ENCODE data around the gene ERBB2.

Gene ERBB2

GRCh38 chr17:39726617-39727016 lies 26.8 kb downstream of the ERBB2 start:
- DNase-seq (ENCODE audit: low read depth): no peak

DNA sequence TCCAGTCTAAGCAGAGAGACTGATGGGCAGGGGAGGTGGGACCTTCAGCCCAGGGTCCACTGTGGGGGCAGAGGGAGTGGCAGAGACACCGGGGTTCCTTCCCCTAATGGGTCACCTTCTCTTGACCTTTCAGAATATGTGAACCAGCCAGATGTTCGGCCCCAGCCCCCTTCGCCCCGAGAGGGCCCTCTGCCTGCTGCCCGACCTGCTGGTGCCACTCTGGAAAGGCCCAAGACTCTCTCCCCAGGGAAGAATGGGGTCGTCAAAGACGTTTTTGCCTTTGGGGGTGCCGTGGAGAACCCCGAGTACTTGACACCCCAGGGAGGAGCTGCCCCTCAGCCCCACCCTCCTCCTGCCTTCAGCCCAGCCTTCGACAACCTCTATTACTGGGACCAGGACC lies 27.7 kb downstream of the ERBB2 start:
- no peak for DNase-seq (ENCODE audit: low read depth)

DNA sequence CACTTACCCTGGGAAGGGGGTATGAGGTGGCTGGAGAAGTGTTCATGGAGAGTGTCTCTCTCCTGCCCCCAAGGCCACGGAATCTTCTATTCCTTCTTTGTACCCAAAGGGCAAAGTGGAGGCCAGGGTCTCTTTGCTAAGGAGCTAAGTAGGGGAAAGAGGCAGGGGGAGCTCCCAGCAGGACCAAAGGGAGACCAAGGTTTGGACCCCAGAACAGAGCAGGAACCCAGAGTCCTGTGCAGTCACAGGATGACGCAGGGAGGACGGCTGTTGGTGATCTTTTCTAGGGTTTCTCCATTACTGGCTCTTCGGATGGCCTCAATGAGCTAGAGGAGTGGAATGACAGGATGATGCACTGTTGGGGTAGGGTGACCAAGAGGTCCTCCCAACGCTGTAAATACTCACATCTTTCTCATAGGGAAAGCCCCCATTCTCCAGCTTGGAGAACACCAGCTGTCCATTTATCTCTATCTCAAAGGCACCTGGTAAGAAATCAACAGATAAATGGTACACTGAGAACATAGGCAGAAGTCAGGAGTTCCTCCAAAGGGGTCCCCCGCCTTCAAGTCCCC lies 29.5 kb downstream of the ERBB2 start:
- no peak for DNase-seq (ENCODE audit: low read depth)

- DNase-seq (ENCODE audit: low read depth): peak; percentile 78
These were observed 30.4 kb downstream of the ERBB2 start, which contains the start of gene MIEN1 for GRCh38 chr17:39730095-39730921. Gene MIEN1, minus strand, starts transcription at chr17:39730532. Its CDS starts 37 bp downstream, at chr17:39730495.

DNA sequence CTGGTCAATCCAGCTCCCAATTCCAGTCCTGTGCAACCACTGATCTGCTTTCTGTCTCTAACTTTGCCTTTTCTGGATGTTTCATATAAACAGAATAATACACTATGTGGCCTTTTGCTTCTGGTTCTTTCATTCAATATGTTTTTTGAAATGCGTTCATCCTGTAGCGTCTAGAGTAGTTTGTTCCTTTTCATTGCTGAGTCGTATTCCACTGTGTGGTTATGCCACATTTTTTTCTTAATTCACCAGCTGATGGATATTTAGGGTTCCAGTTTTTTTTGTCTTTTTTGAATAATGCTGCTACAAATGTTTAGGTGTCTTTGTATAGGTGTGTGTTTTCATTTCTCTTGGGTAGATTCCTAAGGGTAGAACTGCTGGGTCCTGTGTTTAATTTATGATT lies 32.7 kb downstream of the ERBB2 start:
- DNase-seq (ENCODE audit: low read depth): no peak

GRCh38 chr17:39735882-39736281 lies 36.0 kb downstream of the ERBB2 start:
- no peak for DNase-seq (ENCODE audit: low read depth)

DNA sequence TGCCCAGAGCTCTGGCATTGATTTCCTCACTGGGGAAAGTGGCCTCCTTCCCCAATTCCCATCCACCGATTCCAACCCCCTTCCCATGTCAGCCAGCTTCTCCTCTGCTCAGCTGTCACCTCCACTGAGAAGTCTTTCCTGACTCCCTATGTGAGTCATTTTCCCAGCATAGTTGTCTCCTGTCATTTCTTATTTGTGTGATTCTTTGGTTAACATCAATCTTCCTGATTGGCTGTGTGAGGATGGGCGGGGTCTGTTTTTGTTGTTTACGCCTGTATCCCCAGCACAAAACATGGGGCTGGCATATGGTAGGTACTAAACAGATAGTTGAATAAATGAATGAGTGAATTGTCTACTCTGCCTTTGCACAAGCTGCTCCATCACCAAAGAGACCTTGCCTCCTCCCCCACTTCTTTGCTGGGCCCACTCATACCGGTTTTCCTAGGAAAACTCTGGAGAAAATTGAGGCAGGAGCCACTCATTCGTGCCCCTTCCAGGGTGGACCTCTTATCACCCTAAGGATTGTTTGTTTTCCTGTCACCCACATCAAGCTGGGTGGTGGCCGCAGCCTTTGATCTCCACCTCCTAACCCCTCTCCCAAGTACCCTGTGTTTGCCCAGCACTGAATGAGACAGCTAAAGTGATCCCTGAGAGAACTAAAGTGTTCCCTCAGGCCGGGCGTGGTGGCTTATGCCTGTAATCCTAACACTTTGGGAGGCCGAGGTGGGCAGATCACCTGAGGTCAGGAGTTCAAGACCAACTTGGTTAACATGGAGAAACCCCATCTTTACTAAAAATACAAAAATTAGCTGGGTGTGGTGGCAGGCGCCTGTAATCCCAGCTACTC lies 36.7 kb downstream of the ERBB2 start:
- DNase-seq (ENCODE audit: low read depth): no peak

DNA sequence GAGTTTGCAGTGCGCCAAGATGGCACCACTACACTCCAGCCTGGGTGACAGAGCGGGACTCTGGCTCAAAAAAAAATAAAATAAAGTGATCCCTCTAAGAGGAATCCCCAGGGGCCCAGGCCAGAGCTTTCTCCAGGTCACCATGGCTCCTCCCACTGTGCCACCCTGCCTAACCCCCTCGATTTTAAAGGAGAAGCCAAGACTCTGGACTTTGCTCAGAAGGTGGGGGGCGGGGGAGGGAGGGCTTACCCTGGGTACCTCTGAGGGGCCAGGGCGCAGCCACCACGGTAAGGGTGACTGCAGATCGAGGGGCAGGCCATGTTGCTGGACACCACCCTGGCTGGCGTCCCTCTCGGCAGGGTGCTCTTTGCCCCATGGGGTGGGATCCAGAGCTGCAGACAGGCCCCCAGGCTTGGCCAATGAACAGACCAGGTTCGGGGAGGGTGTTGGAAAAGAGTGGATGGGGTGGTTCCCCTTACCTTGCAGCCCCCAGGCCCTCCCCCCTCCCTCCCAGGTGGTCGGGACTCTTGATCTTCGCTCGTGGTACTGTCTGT lies 37.4 kb downstream of the ERBB2 start:
- no peak for DNase-seq (ENCODE audit: low read depth)

DNA sequence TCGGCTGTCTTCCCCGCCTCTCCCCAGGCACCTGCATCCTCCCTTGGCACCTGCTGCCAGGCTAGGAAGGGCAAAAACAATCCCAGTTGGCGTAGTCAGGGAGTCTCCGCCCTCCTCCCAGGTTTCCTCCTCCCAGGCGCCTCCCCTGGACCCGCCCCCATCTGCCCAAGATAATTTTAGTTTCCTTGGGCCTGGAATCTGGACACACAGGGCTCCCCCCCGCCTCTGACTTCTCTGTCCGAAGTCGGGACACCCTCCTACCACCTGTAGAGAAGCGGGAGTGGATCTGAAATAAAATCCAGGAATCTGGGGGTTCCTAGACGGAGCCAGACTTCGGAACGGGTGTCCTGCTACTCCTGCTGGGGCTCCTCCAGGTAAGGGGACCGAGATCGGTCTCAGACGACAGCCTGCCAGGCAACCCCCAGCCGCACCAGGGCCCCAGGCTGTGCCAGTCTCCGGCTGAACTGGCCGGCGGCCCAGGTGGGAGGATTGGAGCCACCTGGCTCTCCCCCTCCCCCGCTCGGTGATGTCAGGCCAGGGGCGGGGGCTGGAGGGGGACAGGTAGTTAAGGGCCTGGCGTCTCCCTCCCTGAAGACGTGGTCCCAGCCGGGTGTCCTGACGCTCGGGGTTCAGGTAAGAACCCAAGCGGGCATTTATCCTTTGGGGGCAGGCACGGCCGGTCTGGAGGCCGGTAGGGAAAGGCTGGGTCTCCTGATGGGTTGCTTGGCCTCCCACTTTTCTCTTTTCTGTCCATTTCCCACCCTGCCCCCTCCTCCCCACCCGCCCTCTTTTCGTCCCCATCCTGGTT lies 38.1 kb downstream of the ERBB2 start, which contains the start of gene GRB7:
Gene GRB7, plus strand, starts transcription at position 179 of the 808 bp plus-strand sequence. CDS start 4,364 bp downstream, outside the sequence.
- DNase-seq (ENCODE audit: low read depth): no peak

DNA sequence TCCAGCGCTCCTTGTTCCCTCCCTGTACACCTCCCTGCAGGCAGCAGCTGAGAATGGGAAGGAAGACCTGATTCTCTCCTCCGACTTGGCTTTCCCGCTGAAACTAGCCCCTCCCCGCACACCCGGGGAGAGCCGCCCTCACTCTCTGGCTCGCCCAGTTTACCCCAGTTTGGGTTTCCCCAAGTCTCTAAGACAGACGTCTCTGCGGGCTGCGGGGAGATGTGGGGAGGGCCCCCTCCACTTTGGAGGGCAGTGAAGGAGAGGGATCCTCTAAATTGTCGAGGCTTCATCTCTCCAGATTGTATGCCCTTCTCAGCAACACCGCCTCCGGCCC lies 38.7 kb downstream of the ERBB2 start:
- DNase-seq (ENCODE audit: low read depth): peak; percentile 37

DNA sequence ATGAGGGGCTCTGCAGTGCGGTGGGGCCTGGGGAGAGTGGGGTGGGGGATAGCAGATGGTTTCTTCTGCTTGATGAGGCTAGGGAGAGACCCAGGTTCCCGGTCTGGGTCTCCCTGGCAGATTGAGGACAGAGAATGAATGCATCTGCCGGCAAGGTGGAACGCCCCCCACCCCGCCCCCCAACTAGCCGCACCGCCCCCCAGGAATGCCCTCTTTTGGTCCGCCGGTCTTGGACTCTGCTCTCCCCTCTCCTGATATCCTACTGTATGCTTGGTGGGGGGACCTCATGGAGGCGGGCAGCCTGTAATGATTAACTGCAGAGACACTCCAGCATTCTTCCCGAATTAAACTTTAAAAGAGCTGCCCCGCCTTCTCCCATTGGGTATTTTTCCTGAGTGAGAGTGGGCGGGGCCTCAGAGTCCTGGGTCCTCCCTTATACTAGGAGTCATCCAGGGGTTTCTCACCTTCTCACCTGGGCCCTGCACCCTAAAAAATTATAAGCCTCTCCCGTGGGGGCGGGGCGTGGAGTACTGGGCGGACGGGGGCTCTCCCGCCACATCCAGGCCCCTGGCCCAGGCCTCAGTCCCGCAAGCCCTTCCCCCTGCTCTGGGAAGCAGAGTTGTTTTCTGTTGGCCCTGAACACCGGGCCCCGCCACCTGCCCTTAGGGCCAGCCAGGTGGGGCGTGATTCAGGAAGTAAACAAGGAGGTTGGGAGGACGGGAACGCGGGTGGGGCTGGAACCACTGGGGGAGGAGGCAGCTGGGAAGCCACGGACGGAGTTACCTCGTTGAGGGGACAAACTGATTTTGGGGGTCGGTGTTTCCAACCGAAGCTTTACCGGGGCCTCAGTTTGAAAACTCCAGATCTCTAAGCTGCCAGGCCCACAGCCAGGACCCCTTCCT lies 39.4 kb downstream of the ERBB2 start:
- DNase-seq (ENCODE audit: low read depth): no peak

GRCh38 chr17:39739885-39740356 lies 40.1 kb downstream of the ERBB2 start:
- no peak for DNase-seq (ENCODE audit: low read depth)

- DNase-seq (ENCODE audit: low read depth): no peak
These were observed 40.7 kb downstream of the ERBB2 start for GRCh38 chr17:39740357-39741111.

DNA sequence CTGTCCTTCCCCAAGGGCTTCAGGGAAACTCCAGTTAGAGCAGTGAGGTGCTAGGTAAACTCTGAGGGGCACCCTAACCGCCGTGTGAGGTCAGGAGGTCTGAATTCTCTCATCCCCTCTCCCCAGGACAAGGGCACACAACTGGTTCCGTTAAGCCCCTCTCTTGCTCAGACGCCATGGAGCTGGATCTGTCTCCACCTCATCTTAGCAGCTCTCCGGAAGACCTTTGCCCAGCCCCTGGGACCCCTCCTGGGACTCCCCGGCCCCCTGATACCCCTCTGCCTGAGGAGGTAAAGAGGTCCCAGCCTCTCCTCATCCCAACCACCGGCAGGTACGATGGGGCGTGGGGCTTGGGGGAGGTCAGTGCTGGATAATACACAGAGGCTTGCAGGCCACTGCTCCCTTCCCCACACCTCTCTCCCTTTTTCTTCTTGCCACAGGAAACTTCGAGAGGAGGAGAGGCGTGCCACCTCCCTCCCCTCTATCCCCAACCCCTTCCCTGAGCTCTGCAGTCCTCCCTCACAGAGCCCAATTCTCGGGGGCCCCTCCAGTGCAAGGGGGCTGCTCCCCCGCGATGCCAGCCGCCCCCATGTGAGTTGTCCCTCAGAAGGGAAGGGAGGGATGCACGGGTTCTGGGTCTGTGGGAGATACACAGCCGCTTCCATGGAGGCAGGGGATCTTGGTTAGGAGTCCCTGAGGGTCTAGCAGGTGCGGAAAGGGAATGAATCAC lies 42.4 kb downstream of the ERBB2 start:
- no peak for DNase-seq (ENCODE audit: low read depth)

DNA sequence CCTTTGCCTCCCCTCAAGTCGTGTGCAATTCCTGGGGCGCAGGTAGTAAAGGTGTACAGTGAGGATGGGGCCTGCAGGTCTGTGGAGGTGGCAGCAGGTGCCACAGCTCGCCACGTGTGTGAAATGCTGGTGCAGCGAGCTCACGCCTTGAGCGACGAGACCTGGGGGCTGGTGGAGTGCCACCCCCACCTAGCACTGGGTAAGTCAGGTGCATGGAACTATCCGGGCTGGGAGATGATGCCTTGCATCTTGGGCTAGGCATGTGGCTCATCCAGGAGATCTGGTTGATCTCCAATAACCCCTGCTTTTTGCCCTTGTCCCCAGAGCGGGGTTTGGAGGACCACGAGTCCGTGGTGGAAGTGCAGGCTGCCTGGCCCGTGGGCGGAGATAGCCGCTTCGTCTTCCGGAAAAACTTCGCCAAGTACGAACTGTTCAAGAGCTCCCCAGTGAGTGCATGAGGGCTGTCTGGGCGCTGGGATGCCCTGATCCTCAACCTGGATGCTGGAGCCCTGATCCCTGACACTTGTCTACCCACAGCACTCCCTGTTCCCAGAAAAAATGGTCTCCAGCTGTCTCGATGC lies 43.1 kb downstream of the ERBB2 start:
- DNase-seq (ENCODE audit: low read depth): no peak

DNA sequence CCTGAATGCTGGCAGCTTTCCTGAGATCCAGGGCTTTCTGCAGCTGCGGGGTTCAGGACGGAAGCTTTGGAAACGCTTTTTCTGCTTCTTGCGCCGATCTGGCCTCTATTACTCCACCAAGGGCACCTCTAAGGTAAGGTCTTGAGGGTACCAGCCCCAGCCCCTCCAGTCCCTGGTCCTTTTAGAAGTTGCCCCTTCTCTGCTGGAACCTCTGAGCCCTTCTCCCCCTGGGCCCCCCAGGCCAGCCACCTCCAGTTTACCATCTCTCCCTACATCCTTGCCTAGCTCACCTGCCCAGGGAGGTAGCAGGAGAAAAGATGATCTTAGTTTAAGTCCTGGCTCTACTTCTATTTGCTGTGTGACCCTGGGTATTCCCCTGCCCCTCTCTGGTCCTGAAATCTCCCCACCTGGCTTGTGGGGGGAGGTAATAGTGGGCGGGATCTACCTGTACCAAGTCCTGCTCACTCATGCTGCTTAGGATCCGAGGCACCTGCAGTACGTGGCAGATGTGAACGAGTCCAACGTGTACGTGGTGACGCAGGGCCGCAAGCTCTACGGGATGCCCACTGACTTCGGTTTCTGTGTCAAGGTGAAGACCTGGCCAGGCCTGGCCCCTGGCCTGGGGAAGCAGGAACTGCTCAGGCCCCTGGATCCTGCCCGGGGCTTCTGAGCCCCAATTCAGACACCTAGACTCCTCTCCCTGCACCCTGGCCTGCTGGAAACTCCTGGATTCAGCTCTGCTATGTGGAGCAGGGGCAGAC lies 44.4 kb downstream of the ERBB2 start:
- DNase-seq (ENCODE audit: low read depth): no peak

DNA sequence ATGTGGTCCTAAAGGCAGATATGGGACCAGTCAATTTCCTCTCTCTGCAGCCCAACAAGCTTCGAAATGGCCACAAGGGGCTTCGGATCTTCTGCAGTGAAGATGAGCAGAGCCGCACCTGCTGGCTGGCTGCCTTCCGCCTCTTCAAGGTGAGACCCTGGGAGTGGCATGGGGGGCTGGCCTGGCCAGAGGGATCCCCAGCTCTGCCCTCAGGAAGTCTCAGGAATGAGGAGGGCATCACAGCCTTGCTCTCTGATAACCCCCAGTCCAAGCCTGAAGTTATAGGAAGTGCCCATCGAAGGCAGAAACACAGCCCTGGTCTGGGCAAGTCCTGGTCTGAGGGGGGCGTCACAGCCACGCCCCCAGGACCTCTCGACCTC lies 45.0 kb downstream of the ERBB2 start:
- DNase-seq (ENCODE audit: low read depth): no peak

Data from T-helper 22 cell (primary cell).